A549 (cell line): ENCODE measurements around the gene KATNBL1. TPM values are rescaled to one million over a fixed set of nuclear protein-coding genes. Genes with fewer than 3 reads are reported as not detected.

Source experiments
- ATAC-seq, 2 experiments: fragments of 200-7000 bp in 1 of 2; fragments of >200 bp in 1 of 2; cut with Nextera tagmentation in 1 of 2; cut with Tn5 transposase in 1 of 2; 3 replicates each; pipeline versions ENCODE4 v1.8.0 to v1.9.1; 2018 to 2020; ENCODE audit warnings: mild to moderate bottlenecking in 1 of 2, moderate library complexity in 1 of 2
- CTCF ChIA-PET: fragments of 300-600 bp; sonication (Branson Sonifier 250); formaldehyde crosslinking; extraction: SDS; loops from one replicate; lab custom pipeline; 2021; ENCODE audit warnings: antibody characterized with exemption, inconsistent platforms; lab: Yijun Ruan, JAX
- POLR2A ChIA-PET: fragments of 350-600 bp; formaldehyde crosslinking; extraction: SDS; loops from one replicate; lab custom pipeline; 2021; ENCODE audit warnings: antibody characterized with exemption, inconsistent platforms; lab: Yijun Ruan, JAX
- DNase-seq, 2 experiments: peaks; one replicate each; pipeline versions ENCODE4 v3.0.0 to v3.0.0-alpha.2; 2011 to 2016; ENCODE audit warnings: low read depth in 1 of 2, low spot score in 1 of 2
- FAIRE-seq: peaks from 2 replicates; lab custom pipeline; 2011; peaks lifted over from hg19 to GRCh38; lab: Jason Lieb, UNC
- H3K27ac ChIP-seq, 2 experiments: fragments of >200 bp; sonication (Bioruptor Twin); formaldehyde crosslinking; 3 replicates each; pipeline ENCODE4 v1.5.1; 2016 to 2017
- H3K4me1 ChIP-seq: fragments of >200 bp; sonication (Bioruptor Twin); formaldehyde crosslinking; 3 replicates; pipeline ENCODE4 v1.6.1; 2016
- H3K4me2 ChIP-seq: fragments of >200 bp; sonication (Bioruptor Twin); formaldehyde crosslinking; 3 replicates; pipeline ENCODE4 v1.6.1; 2016
- H3K4me3 ChIP-seq: fragments of >200 bp; sonication (Bioruptor Twin); formaldehyde crosslinking; 3 replicates; pipeline ENCODE4 v1.5.1; 2016
- H3K9me3 ChIP-seq: fragments of >200 bp; sonication (Bioruptor Twin); formaldehyde crosslinking; 3 replicates; pipeline ENCODE4 v1.6.1; 2016
- BCL3 ChIP-seq: fragments of >200 bp; sonication (Bioruptor Twin); formaldehyde crosslinking; IDR thresholded peaks from 3 replicates; pipeline ENCODE4 v1.6.1; 2016
- BHLHE40 ChIP-seq: IDR thresholded peaks from 2 replicates; pipeline ENCODE4 v1.6.1; 2012; ENCODE audit warnings: low read depth, low read length, inconsistent platforms
- CBX2 ChIP-seq: fragments of 200-600 bp; sonication (generic); IDR thresholded peaks from 2 replicates; pipeline ENCODE4 v1.6.1; 2016; ENCODE audit warnings: low read depth, mild to moderate bottlenecking, borderline replicate concordance
- CHD2 ChIP-seq: fragments of 150-350 bp; IDR thresholded peaks from 2 replicates; pipeline ENCODE4 v1.6.1; 2014; ENCODE audit warnings: low read length; ENCODE audit not compliant: partially characterized antibody
- CTCF ChIP-seq: fragments of >200 bp; sonication (Bioruptor Twin); formaldehyde crosslinking; IDR thresholded peaks from 3 replicates; pipeline ENCODE4 v1.5.1; 2016
- E2F6 ChIP-seq: IDR thresholded peaks from 2 replicates; pipeline ENCODE4 v1.6.1; 2012; ENCODE audit warnings: low read depth, borderline replicate concordance
- EHMT2 ChIP-seq: fragments of 200-600 bp; sonication (generic); IDR thresholded peaks from 2 replicates; pipeline ENCODE4 v1.6.1; 2016; ENCODE audit warnings: antibody characterized with exemption, low read depth, mild to moderate bottlenecking, moderate library complexity
- ESRRA ChIP-seq: fragments of 150-350 bp; IDR thresholded peaks from 2 replicates; pipeline ENCODE4 v1.6.1; 2014; ENCODE audit warnings: mild to moderate bottlenecking, low read length, borderline replicate concordance
- FOSB ChIP-seq: fragments of 250-450 bp; sonication (Bioruptor Pico); IDR thresholded peaks from 2 replicates; pipeline ENCODE4 v1.5.0; 2020; ENCODE audit warnings: mild to moderate bottlenecking, moderate library complexity
- FOXS1 ChIP-seq: fragments of 250-450 bp; sonication (Bioruptor Pico); IDR thresholded peaks from 2 replicates; pipeline ENCODE4 v1.5.0; 2020; ENCODE audit warnings: mild to moderate bottlenecking, moderate library complexity
- GATA3 ChIP-seq: IDR thresholded peaks from 2 replicates; pipeline ENCODE4 v1.6.1; 2012; ENCODE audit warnings: borderline replicate concordance
- HES2 ChIP-seq: fragments of >200 bp; sonication (Bioruptor Twin); formaldehyde crosslinking; IDR thresholded peaks from 2 replicates; pipeline ENCODE4 v1.6.1; 2016
- HEYL ChIP-seq: fragments of 250-450 bp; sonication (Bioruptor Pico); IDR thresholded peaks from 2 replicates; pipeline ENCODE4 v1.8.0; 2021; ENCODE audit warnings: mild to moderate bottlenecking, moderate library complexity
- HOXB13 ChIP-seq: fragments of 250-450 bp; sonication (Bioruptor Pico); IDR thresholded peaks from 2 replicates; pipeline ENCODE4 v1.5.0; 2020; ENCODE audit warnings: low read depth, mild to moderate bottlenecking, moderate library complexity
- HOXB5 ChIP-seq: fragments of 250-450 bp; sonication (Bioruptor Pico); IDR thresholded peaks from 2 replicates; pipeline ENCODE4 v1.5.0; 2020; ENCODE audit warnings: mild to moderate bottlenecking, moderate library complexity
- JUN ChIP-seq, 2 experiments: fragments of >200 bp; sonication (Bioruptor Twin); formaldehyde crosslinking; IDR thresholded peaks; 2 replicates in 1 of 2; 3 replicates in 1 of 2; pipeline ENCODE4 v1.6.1; 2016 to 2017
- MAZ ChIP-seq: fragments of 150-350 bp; IDR thresholded peaks from 2 replicates; pipeline ENCODE4 v1.6.1; 2014; ENCODE audit warnings: antibody characterized with exemption, low read depth, low read length, borderline replicate concordance
- MYC ChIP-seq: IDR thresholded peaks from 2 replicates; pipeline ENCODE4 v1.6.1; 2012; ENCODE audit warnings: mild to moderate bottlenecking, inconsistent platforms, low read length, improper control_type of control experiment, borderline replicate concordance
- NFE2L2 ChIP-seq: fragments of 150-350 bp; conservative IDR thresholded peaks from 2 replicates; pipeline ENCODE4 v1.6.1; 2014; ENCODE audit warnings: low read length
- NR3C1 ChIP-seq: fragments of >200 bp; sonication (Bioruptor Twin); formaldehyde crosslinking; IDR thresholded peaks from 3 replicates; pipeline ENCODE4 v1.6.1; 2017
- POLR2A ChIP-seq: IDR thresholded peaks from 2 replicates; pipeline ENCODE4 v1.6.1; 2012; ENCODE audit warnings: mild to moderate bottlenecking, low read length
- RARB ChIP-seq: fragments of 250-450 bp; sonication (Bioruptor Pico); IDR thresholded peaks from 2 replicates; pipeline ENCODE4 v1.8.0; 2021; ENCODE audit warnings: mild to moderate bottlenecking, moderate library complexity
- RNF2 ChIP-seq: fragments of 200-600 bp; sonication (generic); IDR thresholded peaks from 2 replicates; pipeline ENCODE4 v1.6.1; 2016; ENCODE audit warnings: low read depth, mild to moderate bottlenecking, antibody characterized with exemption, moderate library complexity, borderline replicate concordance
- SREBF2 ChIP-seq: fragments of 450-650 bp; IDR thresholded peaks from 2 replicates; pipeline ENCODE4 v1.6.1; 2014; ENCODE audit warnings: mild to moderate bottlenecking, moderate library complexity
- ZFP36 ChIP-seq: fragments of 450-650 bp; IDR thresholded peaks from 2 replicates; pipeline ENCODE4 v1.6.1; 2014; ENCODE audit warnings: borderline replicate concordance; ENCODE audit not compliant: partially characterized antibody
- ZNF302 ChIP-seq: fragments of 250-450 bp; sonication (Bioruptor Pico); IDR thresholded peaks from 2 replicates; pipeline ENCODE4 v1.9.0; 2021; ENCODE audit warnings: inconsistent platforms, mild to moderate bottlenecking, moderate library complexity
- ZSCAN20 ChIP-seq: fragments of 250-450 bp; sonication (Bioruptor Pico); IDR thresholded peaks from 2 replicates; pipeline ENCODE4 v1.8.0; 2022; ENCODE audit warnings: mild to moderate bottlenecking, moderate library complexity
- WGBS: methylation state at CpG from one replicate; pipeline ENCODE4 v1.1.6; 2017; ENCODE audit errors: missing lambda C conversion rate; 5-methylcytosine and 5-hydroxymethylcytosine counted together
- polyA plus RNA-seq, 4 experiments: library from polyadenylated mRNA; depleted of rRNA in 3 of 4; stranded (reverse); fragments of >200 nt; fragmentation: RNase III in 1 of 4; extraction: RNeasy Plus Mini Kit Qiagen cat#74134 plus additional on column Dnase treatment in 1 of 4; gene quantifications; 2 replicates in 3 of 4; 3 replicates in 1 of 4; pipeline ENCODE4 v1.2.3, GENCODE V29; 2011 to 2017
- TF ChIP-seq, protein P1 (sequence below): IDR thresholded peaks from 2 replicates; pipeline ENCODE4 v1.6.1; 2012
- TF ChIP-seq, protein P2 (sequence below): fragments of 250-450 bp; sonication (Bioruptor Pico); IDR thresholded peaks from 2 replicates; pipeline ENCODE4 v1.5.0; 2020; ENCODE audit warnings: low read depth, mild to moderate bottlenecking, moderate library complexity
- TF ChIP-seq, protein P3 (sequence below): fragments of 450-650 bp; IDR thresholded peaks from 2 replicates; pipeline ENCODE4 v1.6.1; 2014; ENCODE audit warnings: antibody characterized with exemption

Gene KATNBL1
- polyA plus RNA-seq, 2 of the 4 experiments (the other 2 are of a cell fraction) = 35.2 to 75.8 TPM

- 84% methylated on average over 2 of the region's 2 CpGs for WGBS
- ChIA-PET POLR2A (no interaction called here), CTCF (interaction anchor here (1.8 to 11.3 kb wide), 3 partner anchors 102 to 260 kb away, joined by 8 to 223 read pairs (median 35); partner anchors contain the start of genes KATNBL1 and LPCAT4)
- peaks cover 7% of the 10 kb centered on the region; the same call in 2 of the 3 replicates for H3K4me1 ChIP-seq
- no peak overlapping the region for H3K4me2 ChIP-seq
- DNase-seq = no peak
- FAIRE-seq = no peak
- no peak overlapping the region for H3K27ac ChIP-seq
- H3K4me3 ChIP-seq = no peak overlapping the region
- no peak for ATAC-seq
- no peak for TF ChIP-seq CHD2
- no peak for TF ChIP-seq ZNF302 (CRISPR knock-in tag)
- no peak for TF ChIP-seq RARB (CRISPR knock-in tag)
- TF ChIP-seq GATA3 = no peak
- no peak for TF ChIP-seq FOSB (CRISPR knock-in tag)
- no peak for TF ChIP-seq EHMT2
- no peak for TF ChIP-seq SREBF2
- no peak for TF ChIP-seq BHLHE40
- TF ChIP-seq, protein P1, sequence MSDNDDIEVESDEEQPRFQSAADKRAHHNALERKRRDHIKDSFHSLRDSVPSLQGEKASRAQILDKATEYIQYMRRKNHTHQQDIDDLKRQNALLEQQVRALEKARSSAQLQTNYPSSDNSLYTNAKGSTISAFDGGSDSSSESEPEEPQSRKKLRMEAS = no peak
- TF ChIP-seq ZSCAN20 = no peak
- TF ChIP-seq HEYL (CRISPR knock-in tag) = no peak
- no peak for TF ChIP-seq CTCF
- TF ChIP-seq POLR2A = no peak
- no peak for TF ChIP-seq NR3C1
- H3K9me3 ChIP-seq = no peaks in the 10 kb centered on the region
Measured at GRCh38 chr15:34107315-34107714, 102.6 kb downstream of the KATNBL1 start.

GRCh38 chr15:34106423-34106822, 103.5 kb downstream of the KATNBL1 start:
- TF ChIP-seq HOXB5 (CRISPR knock-in tag) = no peak
- TF ChIP-seq, protein P2, sequence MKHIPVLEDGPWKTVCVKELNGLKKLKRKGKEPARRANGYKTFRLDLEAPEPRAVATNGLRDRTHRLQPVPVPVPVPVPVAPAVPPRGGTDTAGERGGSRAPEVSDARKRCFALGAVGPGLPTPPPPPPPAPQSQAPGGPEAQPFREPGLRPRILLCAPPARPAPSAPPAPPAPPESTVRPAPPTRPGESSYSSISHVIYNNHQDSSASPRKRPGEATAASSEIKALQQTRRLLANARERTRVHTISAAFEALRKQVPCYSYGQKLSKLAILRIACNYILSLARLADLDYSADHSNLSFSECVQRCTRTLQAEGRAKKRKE (CRISPR knock-in tag) = no peak
- no peak for TF ChIP-seq BHLHE40
- TF ChIP-seq MAZ = no peak
- no peak for TF ChIP-seq NFE2L2
- TF ChIP-seq RNF2 = no peak
- no peak for TF ChIP-seq FOXS1 (CRISPR knock-in tag)
- TF ChIP-seq CBX2 = no peak
- TF ChIP-seq E2F6 = no peak
- no peak for TF ChIP-seq ESRRA
- no peak for TF ChIP-seq MYC
- no peak for TF ChIP-seq CHD2
- TF ChIP-seq BCL3 = no peak
- no peak for TF ChIP-seq HES2
- no peak for TF ChIP-seq ZFP36
- no peak for TF ChIP-seq JUN (IDR thresholded peaks at IDR 0.05)
- TF ChIP-seq, protein P3, sequence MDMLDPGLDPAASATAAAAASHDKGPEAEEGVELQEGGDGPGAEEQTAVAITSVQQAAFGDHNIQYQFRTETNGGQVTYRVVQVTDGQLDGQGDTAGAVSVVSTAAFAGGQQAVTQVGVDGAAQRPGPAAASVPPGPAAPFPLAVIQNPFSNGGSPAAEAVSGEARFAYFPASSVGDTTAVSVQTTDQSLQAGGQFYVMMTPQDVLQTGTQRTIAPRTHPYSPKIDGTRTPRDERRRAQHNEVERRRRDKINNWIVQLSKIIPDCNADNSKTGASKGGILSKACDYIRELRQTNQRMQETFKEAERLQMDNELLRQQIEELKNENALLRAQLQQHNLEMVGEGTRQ = no peak
- TF ChIP-seq HOXB13 (CRISPR knock-in tag) = no peak
- H3K4me1 ChIP-seq = peaks cover 7% of the 10 kb centered on the region; the same call in 2 of the 3 replicates
- DNase-seq (no peak), FAIRE-seq (no peak), ATAC-seq (no peak)
- no peak overlapping the region for H3K4me3 ChIP-seq
- POLR2A ChIA-PET = no interaction called here
- H3K27ac ChIP-seq = no peak overlapping the region
- H3K9me3 ChIP-seq = no peaks in the 10 kb centered on the region
- H3K4me2 ChIP-seq = no peak overlapping the region
- CTCF ChIA-PET = interaction anchor here (1.7 to 11.3 kb wide), 2 partner anchors 103 to 261 kb away, joined by 4 to 223 read pairs; partner anchors contain the start of genes KATNBL1 and LPCAT4
- 92% methylated on average over 1 of the region's 1 CpG for WGBS
